ENCODE results near the gene SSBP3.

Gene SSBP3

DNA sequence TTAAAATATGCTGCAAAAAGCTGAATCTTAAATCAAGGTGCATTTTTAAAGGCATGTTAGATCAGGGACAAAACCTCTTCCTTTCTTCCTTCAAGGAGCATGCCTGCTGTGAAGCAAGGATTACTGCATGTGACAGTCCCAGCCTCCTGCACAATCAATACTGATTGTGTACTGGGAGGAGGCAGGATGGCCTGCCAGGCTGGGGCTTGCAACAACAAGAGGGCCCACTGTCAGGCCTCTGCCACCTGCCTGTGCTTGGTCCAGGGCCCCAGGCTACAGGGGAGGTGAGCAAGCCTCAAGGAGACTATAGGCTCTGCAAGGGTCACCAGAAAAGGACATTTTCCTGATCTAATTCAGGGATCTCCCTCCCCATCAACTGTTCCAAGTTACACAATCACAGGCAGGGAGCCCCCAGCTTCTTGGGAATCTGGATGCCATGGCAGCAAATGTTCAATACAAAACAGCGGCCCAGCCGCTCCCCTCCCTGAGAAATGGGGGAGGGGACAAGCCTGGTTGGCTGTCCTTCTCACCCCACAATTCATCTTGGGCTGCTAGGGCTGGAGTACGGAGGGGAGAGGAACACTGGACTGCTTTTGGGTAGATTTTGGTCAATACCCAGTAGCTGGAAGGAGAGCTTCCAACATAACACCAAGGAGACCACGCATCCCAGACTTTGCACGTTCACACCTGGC, 76.7 kb downstream of the SSBP3 start:
- no peak for DNase-seq (ENCODE audit: low spot score)

- no peak for DNase-seq (ENCODE audit: low spot score)
Measured at GRCh38 chr1:54328066-54328636, 78.0 kb downstream of the SSBP3 start.

- no peak for DNase-seq (ENCODE audit: low spot score)
Measured at GRCh38 chr1:54327386-54328065, 78.7 kb downstream of the SSBP3 start.

GRCh38 chr1:54326543-54327385, 79.4 kb downstream of the SSBP3 start:
- no peak for DNase-seq (ENCODE audit: low spot score)

GRCh38 chr1:54325703-54326461, 80.3 kb downstream of the SSBP3 start:
- no peak for DNase-seq (ENCODE audit: low spot score)

DNA sequence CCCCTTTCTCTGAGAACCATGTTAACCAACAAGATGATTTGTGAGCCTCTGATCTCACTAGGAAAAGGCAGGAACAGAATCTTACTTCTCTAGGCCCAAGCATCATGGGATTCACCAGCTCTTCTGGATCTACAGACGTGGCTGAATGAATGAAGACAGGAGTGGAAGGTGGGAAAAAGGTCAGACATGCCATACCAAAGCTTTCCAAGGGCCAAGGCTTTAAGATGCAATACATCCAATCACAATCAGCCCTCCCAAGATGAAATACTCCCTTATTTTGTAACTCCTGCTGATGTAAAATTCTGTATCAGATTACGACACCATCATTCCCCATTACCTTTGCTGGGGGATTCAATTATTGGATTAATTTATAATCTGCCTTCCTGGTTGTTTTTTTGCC, 80.9 kb downstream of the SSBP3 start:
- no peak for DNase-seq (ENCODE audit: low spot score)

GRCh38 chr1:54324251-54325140, 81.7 kb downstream of the SSBP3 start:
- DNase-seq (ENCODE audit: low spot score), result no peak

GRCh38 chr1:54323921-54324250, 82.3 kb downstream of the SSBP3 start:
- no peak for DNase-seq (ENCODE audit: low spot score)

- no peak for DNase-seq (ENCODE audit: low spot score)
Measured at GRCh38 chr1:54323324-54323739, 82.9 kb downstream of the SSBP3 start.

DNA sequence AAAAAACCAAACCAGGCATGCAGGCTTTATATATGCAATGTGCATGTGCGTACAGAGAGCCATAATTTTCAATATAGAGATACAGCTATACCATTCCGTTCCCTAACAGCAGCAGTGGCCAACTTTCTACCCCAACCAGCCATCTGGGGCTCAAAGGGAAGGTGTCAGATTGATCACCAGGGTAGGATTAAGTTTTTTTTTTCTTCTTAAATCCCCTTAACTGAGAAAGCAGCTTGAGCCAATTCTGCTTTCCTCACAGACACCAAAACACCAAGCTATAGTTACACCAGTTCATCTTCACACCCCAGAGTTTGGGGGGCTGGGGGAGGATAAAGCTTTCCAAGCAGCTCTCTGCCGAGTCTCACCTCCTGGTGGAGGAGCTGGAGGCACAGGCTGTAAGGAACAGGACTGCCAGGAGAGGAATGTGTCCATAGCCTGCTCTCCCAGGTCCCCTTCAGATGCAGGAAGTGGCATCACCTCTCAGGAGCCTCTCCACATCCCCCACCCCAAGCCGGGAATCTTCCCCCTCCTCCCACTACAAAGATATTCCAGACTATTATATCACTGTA, 87.9 kb downstream of the SSBP3 start:
- DNase-seq (ENCODE audit: low spot score), result no peak

DNA sequence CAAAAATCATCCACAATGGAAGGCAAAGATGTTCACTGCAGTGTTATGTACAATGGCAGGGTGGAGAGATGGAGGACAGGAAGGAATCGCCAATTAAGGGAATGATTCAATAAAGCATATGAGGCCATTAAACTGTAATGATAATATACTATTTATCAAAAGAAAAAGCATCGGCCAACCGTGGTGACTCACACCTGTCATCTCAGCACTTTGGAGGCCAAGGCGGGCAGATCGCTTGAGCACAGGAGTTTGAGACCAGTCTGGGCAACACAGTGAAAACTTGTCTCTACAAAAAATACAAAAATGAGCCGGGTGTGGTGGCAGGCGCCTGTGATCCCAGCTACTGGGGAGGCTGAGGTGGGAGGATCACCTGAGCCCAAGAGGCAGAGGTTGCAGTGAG, 89.1 kb downstream of the SSBP3 start:
- no peak for DNase-seq (ENCODE audit: low spot score)

DNA sequence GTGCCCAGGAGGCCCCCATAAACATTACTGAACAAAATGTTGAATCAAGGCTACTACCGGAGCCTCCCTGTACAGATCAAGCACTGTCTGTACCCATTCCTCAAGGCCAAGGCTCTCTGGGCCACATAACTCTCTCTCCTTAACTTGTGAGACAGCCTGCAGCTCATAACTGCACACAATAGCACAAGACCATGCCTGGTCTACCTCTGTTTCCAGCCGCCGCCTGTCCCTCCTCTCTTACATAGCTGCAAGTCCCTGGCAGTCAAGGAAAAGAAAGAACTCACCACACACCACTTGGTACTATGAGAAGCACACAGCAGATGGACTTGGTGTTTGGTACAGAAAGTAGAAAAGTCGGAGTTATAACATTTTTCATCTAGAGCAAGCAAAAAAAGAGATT, 91.1 kb downstream of the SSBP3 start:
- DNase-seq (ENCODE audit: low spot score), result no peak

DNA sequence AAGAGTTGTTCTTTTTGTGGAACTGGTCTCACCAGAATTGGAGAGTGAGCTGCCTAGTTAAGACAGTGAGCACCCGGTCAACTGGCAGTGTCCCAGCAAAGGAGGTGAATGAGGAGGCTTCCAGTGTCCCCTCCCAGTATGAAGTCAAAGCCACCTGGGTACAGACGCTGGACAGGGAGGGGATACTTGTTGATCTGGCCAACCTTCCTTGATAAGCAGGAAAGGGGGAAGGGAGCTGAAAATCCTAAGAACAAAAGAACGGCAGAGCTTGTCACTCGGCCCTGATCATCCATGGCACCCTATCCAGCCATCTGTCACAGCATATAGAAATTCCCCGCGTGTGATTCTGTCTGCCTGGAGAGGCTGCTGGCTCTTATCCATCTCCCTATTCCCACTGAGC, 91.5 kb downstream of the SSBP3 start:
- no peak for DNase-seq (ENCODE audit: low spot score)

GRCh38 chr1:54312796-54313316, 93.3 kb downstream of the SSBP3 start:
- DNase-seq (ENCODE audit: low spot score), result peak; percentile 83

DNA sequence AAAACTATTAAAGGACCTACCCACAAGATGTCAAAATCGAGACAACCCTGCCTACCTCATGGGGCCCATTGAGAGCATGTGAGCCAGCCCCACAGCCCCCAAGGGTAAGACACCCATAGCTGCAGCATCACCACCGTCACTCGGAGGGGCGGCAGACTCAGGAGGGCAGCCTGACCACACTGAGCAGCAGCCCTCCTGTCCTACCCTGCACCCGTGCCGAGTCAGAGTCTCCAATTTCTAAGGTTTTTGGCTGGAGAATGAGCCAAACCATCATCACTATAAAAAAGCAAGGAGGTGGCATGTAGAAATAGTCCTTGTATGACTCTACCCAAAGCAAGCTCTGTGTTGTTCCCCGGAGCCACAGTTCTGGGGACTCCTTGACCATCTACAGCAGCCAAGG, 94.7 kb downstream of the SSBP3 start:
- DNase-seq (ENCODE audit: low spot score), result no peak

DNA sequence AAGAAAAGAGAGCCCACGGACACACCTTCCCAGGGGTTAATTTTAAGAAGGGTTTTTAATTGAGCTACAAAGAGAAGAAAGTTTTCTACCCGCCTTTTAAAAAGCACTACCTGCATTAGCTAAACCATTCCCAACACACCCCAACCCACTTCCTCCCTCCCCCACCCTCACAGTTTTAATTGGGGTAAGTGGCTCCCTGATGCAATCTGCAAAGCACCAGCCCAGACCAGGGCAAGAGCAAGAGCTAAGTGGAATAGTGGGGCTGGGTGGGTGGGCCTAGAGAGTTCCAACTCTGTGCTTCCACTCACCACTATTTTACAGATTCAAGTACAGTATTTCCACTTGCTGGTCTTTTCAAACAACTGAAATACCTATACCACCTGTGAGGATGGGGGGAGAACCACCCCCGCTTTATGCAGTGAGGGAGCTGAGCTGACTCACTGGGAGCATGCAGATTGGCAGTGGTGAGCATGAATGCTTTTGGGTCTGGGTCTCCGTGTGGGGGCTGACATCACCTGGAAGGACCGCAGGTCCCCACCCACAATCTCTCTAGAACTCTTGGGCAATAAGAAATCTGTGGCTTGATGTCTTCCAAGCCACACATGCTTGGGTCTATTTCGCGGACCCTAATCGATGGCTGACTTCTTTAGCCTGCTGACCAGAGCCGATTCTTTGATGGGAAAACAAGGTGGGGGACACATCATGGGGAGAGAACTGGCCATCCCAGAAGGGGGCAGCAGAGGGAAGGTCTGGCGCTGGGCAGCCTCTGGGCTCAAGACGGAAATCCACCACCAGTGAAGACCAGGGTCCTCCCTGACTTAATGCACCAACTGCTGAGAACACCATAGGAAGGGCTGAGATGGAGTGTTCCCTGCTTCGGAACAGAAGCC, 95.5 kb downstream of the SSBP3 start:
- no peak for DNase-seq (ENCODE audit: low spot score)

DNA sequence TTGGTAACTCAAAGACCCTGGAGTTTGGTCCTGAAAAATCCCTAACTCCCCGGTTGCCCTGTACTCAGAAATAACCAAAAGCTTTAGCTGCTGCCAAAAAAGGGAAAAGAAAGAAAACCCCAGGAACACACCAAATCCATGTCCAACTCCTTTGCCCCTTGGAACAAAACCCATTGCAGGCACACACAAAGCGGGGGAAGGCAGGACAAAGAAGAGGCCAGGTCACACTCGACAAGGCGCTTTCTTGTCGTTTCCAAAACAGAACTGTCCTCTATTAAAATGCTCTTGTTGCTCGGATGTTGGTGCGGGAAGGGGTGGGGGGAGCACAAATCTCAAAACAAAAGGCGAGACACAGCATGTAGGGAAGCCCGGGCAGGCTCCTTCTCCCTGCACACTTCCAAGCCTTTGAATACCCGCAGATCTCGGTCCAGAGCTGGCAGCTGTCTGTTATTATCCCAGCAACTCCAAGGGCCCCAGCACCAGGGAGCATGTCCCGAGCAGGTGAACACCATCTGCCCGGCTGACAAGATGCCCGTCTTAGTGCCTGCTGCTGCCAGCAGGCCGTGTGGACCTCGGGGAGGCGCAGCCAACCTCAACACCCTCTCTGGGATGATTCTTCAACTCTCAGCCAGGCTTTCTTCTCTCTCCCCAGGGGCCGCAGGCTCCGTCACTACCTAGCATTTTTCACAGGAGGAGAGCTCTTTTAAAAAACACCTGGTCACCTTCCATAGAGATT, 96.4 kb downstream of the SSBP3 start:
- no peak for DNase-seq (ENCODE audit: low spot score)

- DNase-seq (ENCODE audit: low spot score), result no peak
Measured at GRCh38 chr1:54307305-54307704, 98.9 kb downstream of the SSBP3 start.
